Naive B cell (primary cell): ENCODE measurements around the gene IGFBP1. TPM values are rescaled to one million over a fixed set of nuclear protein-coding genes. Genes with fewer than 3 reads are reported as not detected.

Source experiments
- ATAC-seq, 2 donors: fragments of 150-1000 bp; cut with Tn5 transposase; 2 replicates each; pipeline ENCODE4 v1.10.0; 2021; ENCODE audit warnings: low read depth in 2 of 2, mild to moderate bottlenecking in 2 of 2, moderate library complexity in 2 of 2
- DNase-seq: peaks from one replicate; pipeline ENCODE4 v3.0.0; 2022
- H3K27ac Mint-ChIP-seq, 6 donors: one replicate each; pipeline ENCODE4 v1.8.0; 2020 to 2022; ENCODE audit warnings: mild to moderate bottlenecking in 6 of 6, mixed read lengths in 6 of 6, moderate library complexity in 5 of 6, inconsistent platforms in 2 of 6
- H3K27me3 Mint-ChIP-seq, 3 donors: one replicate each; pipeline ENCODE4 v1.8.0; 2021 to 2022; ENCODE audit warnings: mixed read lengths in 3 of 3, mild to moderate bottlenecking in 1 of 3
- H3K36me3 Mint-ChIP-seq, 2 donors: one replicate each; pipeline ENCODE4 v1.8.0; 2020 to 2022; ENCODE audit warnings: mixed read lengths in 2 of 2, inconsistent platforms in 1 of 2, mild to moderate bottlenecking in 1 of 2
- H3K4me1 Mint-ChIP-seq, 3 donors: one replicate each; pipeline ENCODE4 v1.8.0; 2020 to 2022; ENCODE audit warnings: mixed read lengths in 3 of 3, inconsistent platforms in 1 of 3, mild to moderate bottlenecking in 1 of 3, moderate library complexity in 1 of 3
- H3K4me3 Mint-ChIP-seq, 8 donors: one replicate each; pipeline ENCODE4 v1.8.0; 2020 to 2022; ENCODE audit warnings: mild to moderate bottlenecking in 8 of 8, mixed read lengths in 8 of 8, moderate library complexity in 8 of 8, inconsistent platforms in 2 of 8
- H3K9me3 Mint-ChIP-seq, 7 donors: one replicate each; pipeline ENCODE4 v1.8.0; 2020 to 2022; ENCODE audit warnings: mixed read lengths in 7 of 7, mild to moderate bottlenecking in 5 of 7, inconsistent platforms in 2 of 7, moderate library complexity in 1 of 7
- polyA plus RNA-seq, 6 donors: library from polyadenylated mRNA; unstranded; fragments of 300-500 nt; fragmentation: Illumina TruSeq; gene quantifications; one replicate each; pipeline ENCODE4 v1.2.3, GENCODE V29; 2021; ENCODE audit warnings: low read depth in 6 of 6

IGFBP1 gene
- polyA plus RNA-seq, 6 donors from 2014 or later, result not detected

- no peak overlapping the region for H3K27ac Mint-ChIP-seq
- H3K9me3 Mint-ChIP-seq, result peaks cover 0 to 13% (median 6%) of the 10 kb centered on the region in 7 donors
- peaks cover 0 to 8% of the 10 kb centered on the region in 2 donors for H3K36me3 Mint-ChIP-seq
- DNase-seq (no peak), ATAC-seq (no peak)
- H3K4me3 Mint-ChIP-seq, result no peak overlapping the region
- H3K27me3 Mint-ChIP-seq, result peaks cover 41 to 81% (median 68%) of the 10 kb centered on the region in 3 donors
- H3K4me1 Mint-ChIP-seq, result no peaks in the 10 kb centered on the region
These were observed 9.9 kb downstream of the IGFBP1 start for GRCh38 chr7:45898222-45898621.

- peaks cover 0 to 8% of the 10 kb centered on the region in 2 donors for H3K36me3 Mint-ChIP-seq
- peaks cover 3 to 38% (median 13%) of the 10 kb centered on the region in 7 donors for H3K9me3 Mint-ChIP-seq
- ATAC-seq (no peak), DNase-seq (no peak)
- peak overlapping the region in 2 of 6 donors; percentile 2 to 12 for H3K27ac Mint-ChIP-seq
- H3K4me1 Mint-ChIP-seq, result no peaks in the 10 kb centered on the region
- no peak overlapping the region for H3K4me3 Mint-ChIP-seq
- peaks cover 17 to 49% (median 43%) of the 10 kb centered on the region in 3 donors for H3K27me3 Mint-ChIP-seq
These were observed 13.3 kb downstream of the IGFBP1 start for GRCh38 chr7:45901566-45901965.

GRCh38 chr7:45902820-45903219 is 14.5 kb downstream of the IGFBP1 start:
- H3K36me3 Mint-ChIP-seq, result peaks cover 0 to 8% of the 10 kb centered on the region in 2 donors
- no peak overlapping the region for H3K4me3 Mint-ChIP-seq
- DNase-seq, result no peak
- peaks cover 12 to 41% (median 38%) of the 10 kb centered on the region in 3 donors for H3K27me3 Mint-ChIP-seq
- no peak for ATAC-seq
- no peaks in the 10 kb centered on the region for H3K4me1 Mint-ChIP-seq
- no peak overlapping the region for H3K27ac Mint-ChIP-seq
- peaks cover 3 to 38% (median 15%) of the 10 kb centered on the region in 7 donors for H3K9me3 Mint-ChIP-seq

- H3K27ac Mint-ChIP-seq, result no peak overlapping the region
These were observed 21.3 kb downstream of the IGFBP1 start for GRCh38 chr7:45909561-45909960.

GRCh38 chr7:45910855-45911254 is 22.6 kb downstream of the IGFBP1 start:
- Mint-ChIP-seq H3K36me3 (no peaks in the 10 kb centered on the region), H3K27ac (no peak overlapping the region), H3K4me1 (no peaks in the 10 kb centered on the region), H3K27me3 (peaks cover 17 to 49% (median 42%) of the 10 kb centered on the region in 3 donors), H3K4me3 (no peak overlapping the region), H3K9me3 (peaks cover 0 to 15% (median 6%) of the 10 kb centered on the region in 7 donors)
- DNase-seq, result no peak
- no peak for ATAC-seq

More at GRCh38 chr7:45909561-45909960, 21.3 kb downstream of the IGFBP1 start:
- ATAC-seq, result no peak
- Mint-ChIP-seq H3K36me3 (no peaks in the 10 kb centered on the region), H3K4me1 (no peaks in the 10 kb centered on the region), H3K4me3 (no peak overlapping the region), H3K9me3 (peaks cover 0 to 19% (median 9%) of the 10 kb centered on the region in 7 donors), H3K27me3 (peaks cover 14 to 46% (median 36%) of the 10 kb centered on the region in 3 donors)
- no peak for DNase-seq

GRCh38 chr7:45911311-45911710 is 23.0 kb downstream of the IGFBP1 start:
- H3K27me3 Mint-ChIP-seq, result peaks cover 21 to 54% (median 47%) of the 10 kb centered on the region in 3 donors
- H3K4me3 Mint-ChIP-seq, result no peak overlapping the region
- H3K27ac Mint-ChIP-seq, result no peak overlapping the region
- DNase-seq, result no peak
- H3K4me1 Mint-ChIP-seq, result no peaks in the 10 kb centered on the region
- H3K9me3 Mint-ChIP-seq, result peaks cover 0 to 15% (median 4%) of the 10 kb centered on the region in 7 donors
- no peak for ATAC-seq
- H3K36me3 Mint-ChIP-seq, result no peaks in the 10 kb centered on the region

- peaks cover 0 to 9% (median 4%) of the 10 kb centered on the region in 3 donors for H3K4me1 Mint-ChIP-seq
- DNase-seq (no peak), ATAC-seq (no peak)
- peaks cover 35 to 68% (median 61%) of the 10 kb centered on the region in 3 donors for H3K27me3 Mint-ChIP-seq
- H3K36me3 Mint-ChIP-seq, result no peaks in the 10 kb centered on the region
- no peak overlapping the region for H3K4me3 Mint-ChIP-seq
- peaks cover 0 to 15% (median 4%) of the 10 kb centered on the region in 7 donors for H3K9me3 Mint-ChIP-seq
- no peak overlapping the region for H3K27ac Mint-ChIP-seq
These were observed 24.7 kb downstream of the IGFBP1 start for GRCh38 chr7:45912972-45913371.

- Mint-ChIP-seq H3K9me3 (peaks cover 0 to 3% (median 0%) of the 10 kb centered on the region in 7 donors), H3K36me3 (no peaks in the 10 kb centered on the region), H3K27ac (no peak overlapping the region), H3K4me1 (peaks cover 0 to 9% (median 7%) of the 10 kb centered on the region in 3 donors), H3K27me3 (peaks cover 48 to 72% (median 58%) of the 10 kb centered on the region in 3 donors), H3K4me3 (no peak overlapping the region)
- ATAC-seq (no peak), DNase-seq (no peak)
These were observed 26.6 kb downstream of the IGFBP1 start for GRCh38 chr7:45914911-45915310.

- Mint-ChIP-seq H3K27me3 (peaks cover 48 to 73% (median 58%) of the 10 kb centered on the region in 3 donors), H3K36me3 (no peaks in the 10 kb centered on the region), H3K27ac (no peak overlapping the region), H3K4me1 (peaks cover 0 to 15% (median 12%) of the 10 kb centered on the region in 3 donors), H3K9me3 (peaks cover 0 to 3% (median 0%) of the 10 kb centered on the region in 7 donors), H3K4me3 (no peak overlapping the region)
- DNase-seq (no peak), ATAC-seq (no peak)
These were observed 27.3 kb downstream of the IGFBP1 start for GRCh38 chr7:45915606-45916005.

GRCh38 chr7:45917064-45917463 is 28.8 kb downstream of the IGFBP1 start:
- H3K36me3 Mint-ChIP-seq, result no peaks in the 10 kb centered on the region
- DNase-seq (no peak), ATAC-seq (no peak)
- no peaks in the 10 kb centered on the region for H3K9me3 Mint-ChIP-seq
- H3K27me3 Mint-ChIP-seq, result peaks cover 45 to 62% (median 51%) of the 10 kb centered on the region in 3 donors
- peaks cover 0 to 16% (median 14%) of the 10 kb centered on the region in 3 donors for H3K4me1 Mint-ChIP-seq
- no peak overlapping the region for H3K27ac Mint-ChIP-seq
- no peak overlapping the region for H3K4me3 Mint-ChIP-seq

GRCh38 chr7:45917658-45918057 is 29.4 kb downstream of the IGFBP1 start:
- H3K27me3 Mint-ChIP-seq, result peaks cover 51 to 63% (median 57%) of the 10 kb centered on the region in 3 donors
- no peaks in the 10 kb centered on the region for H3K9me3 Mint-ChIP-seq
- no peak overlapping the region for H3K27ac Mint-ChIP-seq
- peaks cover 6 to 22% (median 20%) of the 10 kb centered on the region in 3 donors for H3K4me1 Mint-ChIP-seq
- ATAC-seq (peak; percentile 55 to 58), DNase-seq (peak; percentile 61)
- H3K4me3 Mint-ChIP-seq, result no peak overlapping the region
- no peaks in the 10 kb centered on the region for H3K36me3 Mint-ChIP-seq

- ATAC-seq, result no peak
- Mint-ChIP-seq H3K27ac (peak overlapping the region in 1 of 6 donors; percentile 56), H3K4me3 (no peak overlapping the region), H3K27me3 (peaks cover 59 to 63% (median 60%) of the 10 kb centered on the region in 3 donors), H3K9me3 (peaks cover 0 to 2% (median 0%) of the 10 kb centered on the region in 7 donors), H3K4me1 (peaks cover 13 to 30% (median 27%) of the 10 kb centered on the region in 3 donors), H3K36me3 (no peaks in the 10 kb centered on the region)
- no peak for DNase-seq
These were observed 30.3 kb downstream of the IGFBP1 start for GRCh38 chr7:45918556-45918955.

- Mint-ChIP-seq H3K27me3 (peaks cover 66 to 69% (median 67%) of the 10 kb centered on the region in 3 donors), H3K4me1 (peaks cover 13 to 30% (median 27%) of the 10 kb centered on the region in 3 donors), H3K9me3 (peaks cover 0 to 2% (median 0%) of the 10 kb centered on the region in 7 donors), H3K4me3 (no peak overlapping the region), H3K27ac (no peak overlapping the region), H3K36me3 (no peaks in the 10 kb centered on the region)
- DNase-seq, result no peak
- ATAC-seq, result no peak
These were observed 31.0 kb downstream of the IGFBP1 start for GRCh38 chr7:45919231-45919784.

GRCh38 chr7:45919993-45920459 is 31.7 kb downstream of the IGFBP1 start:
- Mint-ChIP-seq H3K4me1 (peaks cover 13 to 30% (median 27%) of the 10 kb centered on the region in 3 donors), H3K27me3 (peaks cover 69 to 77% (median 73%) of the 10 kb centered on the region in 3 donors), H3K36me3 (no peaks in the 10 kb centered on the region), H3K4me3 (peak overlapping the region in 6 of 8 donors; percentile 51 to 82 (median 65)), H3K9me3 (peaks cover 0 to 2% (median 0%) of the 10 kb centered on the region in 7 donors), H3K27ac (no peak overlapping the region)
- ATAC-seq, result no peak
- DNase-seq, result no peak
